ENCODE data around the gene BTBD6. TPM values are rescaled to one million over a fixed set of nuclear protein-coding genes. Genes with fewer than 3 reads are reported as not detected.

Gene BTBD6
- total RNA-seq, 1 donor from 2014 or later = 38.8 TPM

DNA sequence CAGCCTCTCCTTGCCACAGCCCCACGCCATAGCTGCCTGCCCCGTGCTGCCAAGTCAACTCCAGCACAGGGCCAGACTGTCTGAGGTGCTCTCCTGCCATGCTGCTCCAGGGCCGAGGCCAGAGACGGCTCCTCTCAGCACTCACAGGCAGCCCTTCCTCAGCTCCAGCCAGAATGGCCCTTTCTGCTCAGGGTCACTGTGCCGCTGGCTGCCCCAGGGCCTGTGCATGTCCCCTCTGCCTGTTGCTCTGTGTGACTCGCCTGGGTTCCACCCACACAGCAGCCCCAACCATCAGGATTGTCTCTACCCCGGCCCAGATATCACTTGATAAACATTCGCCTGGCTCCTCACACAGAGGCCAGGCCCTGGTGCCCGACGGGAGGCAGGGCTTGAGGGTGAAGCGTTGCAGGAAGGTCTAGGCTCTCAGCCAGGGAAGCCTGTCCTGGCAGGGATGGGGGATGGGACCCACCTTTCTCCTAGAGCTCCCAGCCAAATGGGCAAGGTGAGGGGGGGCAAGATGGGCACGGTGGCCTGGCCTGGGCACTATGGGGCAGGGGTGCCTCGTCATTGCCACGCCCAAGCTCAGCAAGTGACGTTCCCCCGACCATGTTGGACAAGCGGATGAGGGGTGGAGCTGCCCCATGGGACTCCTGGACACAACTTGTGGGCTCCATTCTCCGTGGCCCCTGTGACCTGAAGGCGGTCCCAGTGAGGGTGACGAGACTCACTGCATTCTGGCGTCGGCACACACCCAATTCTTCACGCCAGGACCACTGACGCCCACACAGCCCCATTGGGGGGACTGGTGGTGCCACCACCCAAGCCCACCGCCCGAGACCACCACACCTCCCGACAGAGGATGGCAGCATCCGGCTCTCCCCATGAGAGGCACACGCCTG lies 27.4 kb upstream of the BTBD6 start:
- peaks cover 18% of the 10 kb centered on the region for H3K36me3 Mint-ChIP-seq
- H3K27ac Mint-ChIP-seq = peak overlapping the region; percentile 18
- no peak overlapping the region for H3K4me3 Mint-ChIP-seq
- TF ChIP-seq, protein P1, sequence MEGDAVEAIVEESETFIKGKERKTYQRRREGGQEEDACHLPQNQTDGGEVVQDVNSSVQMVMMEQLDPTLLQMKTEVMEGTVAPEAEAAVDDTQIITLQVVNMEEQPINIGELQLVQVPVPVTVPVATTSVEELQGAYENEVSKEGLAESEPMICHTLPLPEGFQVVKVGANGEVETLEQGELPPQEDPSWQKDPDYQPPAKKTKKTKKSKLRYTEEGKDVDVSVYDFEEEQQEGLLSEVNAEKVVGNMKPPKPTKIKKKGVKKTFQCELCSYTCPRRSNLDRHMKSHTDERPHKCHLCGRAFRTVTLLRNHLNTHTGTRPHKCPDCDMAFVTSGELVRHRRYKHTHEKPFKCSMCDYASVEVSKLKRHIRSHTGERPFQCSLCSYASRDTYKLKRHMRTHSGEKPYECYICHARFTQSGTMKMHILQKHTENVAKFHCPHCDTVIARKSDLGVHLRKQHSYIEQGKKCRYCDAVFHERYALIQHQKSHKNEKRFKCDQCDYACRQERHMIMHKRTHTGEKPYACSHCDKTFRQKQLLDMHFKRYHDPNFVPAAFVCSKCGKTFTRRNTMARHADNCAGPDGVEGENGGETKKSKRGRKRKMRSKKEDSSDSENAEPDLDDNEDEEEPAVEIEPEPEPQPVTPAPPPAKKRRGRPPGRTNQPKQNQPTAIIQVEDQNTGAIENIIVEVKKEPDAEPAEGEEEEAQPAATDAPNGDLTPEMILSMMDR (conservative IDR thresholded peaks at IDR 0.05) = no peak
- H3K4me1 Mint-ChIP-seq (ENCODE audit: unreplicated experiment) = peaks cover 14% of the 10 kb centered on the region
- no peaks in the 10 kb centered on the region for H3K27me3 Mint-ChIP-seq
- DNase-seq (ENCODE audit: extremely low spot score, unreplicated experiment) = no peak
- no peaks in the 10 kb centered on the region for H3K9me3 Mint-ChIP-seq

DNA sequence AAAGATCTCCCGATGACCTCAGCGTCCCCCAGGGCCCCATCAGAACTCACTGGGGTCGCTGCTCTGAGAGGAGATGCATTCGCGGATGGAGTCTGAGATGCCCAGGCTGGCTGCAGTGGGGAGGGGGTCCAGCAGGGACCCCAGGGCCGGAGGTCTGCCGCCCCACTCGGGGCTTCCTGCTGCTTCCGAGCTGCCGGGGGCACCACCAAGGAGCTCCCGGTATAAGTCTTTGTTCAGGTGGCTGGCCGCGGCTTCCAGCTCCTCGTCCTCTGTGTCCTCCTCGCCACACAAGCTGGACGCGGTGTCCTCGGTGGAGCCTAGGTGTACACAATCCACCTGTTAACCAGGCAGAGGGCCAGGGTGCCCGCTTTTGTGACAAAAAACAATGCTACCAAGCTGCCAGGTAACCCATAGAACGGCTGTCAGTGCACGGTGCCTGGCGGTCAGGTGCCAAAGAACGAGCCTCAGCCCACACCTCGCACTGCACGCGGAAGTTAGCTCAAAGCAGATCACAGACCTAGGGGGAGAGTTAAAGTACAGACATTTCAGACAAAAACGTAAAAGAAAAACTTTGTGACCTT lies 26.6 kb upstream of the BTBD6 start:
- Mint-ChIP-seq H3K27ac (no peak overlapping the region), H3K4me1 (ENCODE audit: unreplicated experiment) (peaks cover 14% of the 10 kb centered on the region), H3K4me3 (no peak overlapping the region), H3K9me3 (no peaks in the 10 kb centered on the region), H3K27me3 (no peaks in the 10 kb centered on the region), H3K36me3 (peaks cover 18% of the 10 kb centered on the region)
- TF ChIP-seq, protein P1 (conservative IDR thresholded peaks at IDR 0.05) = no peak
- DNase-seq (ENCODE audit: extremely low spot score, unreplicated experiment) = no peak

DNA sequence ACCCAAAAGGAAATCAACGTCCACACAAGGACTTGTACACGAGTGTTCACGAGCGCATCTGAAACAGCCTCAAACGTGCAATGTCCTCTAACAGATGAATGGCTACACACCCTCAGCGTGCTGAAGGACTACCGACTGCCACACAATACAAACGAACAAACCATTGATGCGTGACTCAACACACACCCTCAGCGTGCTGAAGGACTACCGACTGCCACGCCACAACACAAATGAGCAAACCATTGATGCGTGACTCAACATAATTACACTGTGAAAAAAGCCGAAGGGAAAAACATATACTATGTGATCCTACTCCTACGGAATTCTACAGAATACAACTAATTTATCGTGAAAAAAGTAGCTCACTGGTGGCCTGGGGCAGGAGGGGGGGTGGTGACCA lies 25.1 kb upstream of the BTBD6 start:
- Mint-ChIP-seq H3K4me1 (ENCODE audit: unreplicated experiment) (peaks cover 14% of the 10 kb centered on the region), H3K27me3 (no peaks in the 10 kb centered on the region), H3K27ac (peak overlapping the region; percentile 12), H3K9me3 (no peaks in the 10 kb centered on the region), H3K4me3 (no peak overlapping the region), H3K36me3 (peaks cover 18% of the 10 kb centered on the region)
- TF ChIP-seq, protein P1 (conservative IDR thresholded peaks at IDR 0.05) = no peak
- no peak for DNase-seq (ENCODE audit: extremely low spot score, unreplicated experiment)

DNA sequence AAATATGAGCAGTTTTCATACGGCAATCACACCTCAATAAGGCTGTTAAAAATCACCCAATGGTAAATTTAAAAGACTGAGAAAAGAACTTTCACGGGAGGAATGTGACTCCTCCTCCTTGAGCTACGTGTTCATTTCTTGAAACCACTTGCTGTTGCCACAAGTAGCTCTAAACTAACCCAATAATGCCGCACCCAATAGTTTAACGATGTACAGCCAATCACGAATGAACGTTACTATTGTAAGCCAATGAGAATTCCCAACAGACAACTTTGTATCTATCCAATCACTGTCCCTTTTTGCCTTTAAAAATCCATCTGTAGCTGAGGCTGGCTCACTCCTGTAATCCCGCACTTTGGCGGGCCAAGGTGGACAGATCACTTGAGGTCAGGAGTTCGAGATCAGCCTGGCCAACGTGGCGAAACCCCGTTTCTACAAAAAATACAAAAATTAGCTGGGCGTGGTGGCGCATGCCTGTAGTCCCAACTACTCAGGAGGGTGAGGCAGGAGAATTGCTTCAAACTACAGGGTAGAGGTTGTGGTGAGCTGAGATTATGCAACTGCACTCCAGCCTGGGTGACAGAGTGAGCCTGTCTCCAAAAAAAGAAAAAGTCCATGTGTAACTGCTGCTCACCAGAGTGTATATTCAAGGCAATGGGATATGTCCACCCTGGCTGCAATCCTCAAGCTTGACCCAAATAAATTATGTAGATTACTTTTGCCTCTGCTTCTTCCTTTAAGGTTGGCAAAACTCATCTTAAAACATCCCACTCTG lies 24.4 kb upstream of the BTBD6 start:
- Mint-ChIP-seq H3K27me3 (no peaks in the 10 kb centered on the region), H3K27ac (no peak overlapping the region), H3K36me3 (peaks cover 18% of the 10 kb centered on the region), H3K9me3 (no peaks in the 10 kb centered on the region), H3K4me3 (no peak overlapping the region), H3K4me1 (ENCODE audit: unreplicated experiment) (peaks cover 14% of the 10 kb centered on the region)
- DNase-seq (ENCODE audit: extremely low spot score, unreplicated experiment) = no peak
- TF ChIP-seq, protein P1 (conservative IDR thresholded peaks at IDR 0.05) = no peak

DNA sequence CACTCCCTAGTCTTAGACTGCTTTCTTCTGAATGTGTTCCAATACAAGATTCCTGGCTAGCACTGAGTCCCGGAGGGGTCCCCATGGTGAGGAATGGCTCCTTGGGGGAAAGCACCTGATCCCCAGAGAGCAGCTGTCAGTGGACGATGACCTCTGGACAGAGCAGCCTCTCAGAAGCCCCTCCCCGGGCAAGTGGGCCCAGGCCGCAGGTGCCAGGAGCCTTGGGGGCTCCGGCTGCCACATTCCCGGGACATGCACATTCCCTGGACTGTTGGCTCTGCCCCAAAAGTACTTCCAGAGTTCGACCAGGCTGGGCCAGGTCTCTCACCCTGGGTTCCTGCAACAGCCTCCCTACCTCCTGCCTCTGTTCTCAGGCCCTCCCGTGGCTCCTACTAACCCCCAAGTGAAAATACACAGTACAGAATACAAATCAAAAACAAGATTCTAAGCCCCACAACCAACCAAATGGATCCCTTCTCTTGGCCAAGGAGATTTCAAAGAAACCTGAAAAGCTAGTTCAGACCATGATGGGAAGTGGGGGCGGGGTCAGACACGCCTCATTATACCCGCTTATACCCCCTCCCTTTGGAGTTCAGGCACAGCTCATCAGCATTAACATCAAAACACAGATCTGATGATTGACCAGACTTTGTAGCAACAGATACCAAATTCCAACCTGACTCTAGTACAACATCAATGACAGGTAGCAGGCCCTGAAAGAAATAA lies 23.3 kb upstream of the BTBD6 start:
- DNase-seq (ENCODE audit: extremely low spot score, unreplicated experiment) = no peak
- H3K27me3 Mint-ChIP-seq = no peaks in the 10 kb centered on the region
- TF ChIP-seq, protein P1 (conservative IDR thresholded peaks at IDR 0.05) = no peak
- H3K27ac Mint-ChIP-seq = peak overlapping the region; percentile 94
- H3K4me1 Mint-ChIP-seq (ENCODE audit: unreplicated experiment) = peaks cover 14% of the 10 kb centered on the region
- H3K36me3 Mint-ChIP-seq = peaks cover 18% of the 10 kb centered on the region
- peak overlapping the region; percentile 66 for H3K4me3 Mint-ChIP-seq
- no peaks in the 10 kb centered on the region for H3K9me3 Mint-ChIP-seq

All from type B pancreatic cell (in vitro differentiated cells).